ELF-1 (cell line): ENCODE measurements around the gene RBBP8.

Experiments
- DNase-seq: peaks from one replicate; pipeline ENCODE4 v3.0.0-alpha.2; 2016; ENCODE audit warnings: low read depth, low spot score

The RBBP8 gene

DNA sequence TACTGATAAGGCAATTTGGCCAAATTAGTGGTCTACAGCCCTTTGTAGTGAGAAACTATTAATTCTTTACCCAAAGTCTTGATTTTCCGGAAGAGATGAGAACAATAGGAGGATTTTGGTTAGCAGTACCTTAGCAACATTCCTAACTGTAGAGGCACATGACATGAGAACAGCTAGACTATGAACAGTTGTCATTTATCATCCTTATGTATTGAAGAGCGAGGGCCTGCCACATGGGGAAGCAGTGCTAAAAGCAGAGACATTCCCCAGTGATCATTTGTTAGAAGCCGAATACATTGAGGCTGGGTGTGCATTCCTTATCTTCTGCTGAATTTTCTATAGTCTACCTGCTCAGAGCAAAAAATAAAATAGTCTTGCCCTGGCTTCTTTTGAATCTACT is 65.2 kb downstream of the RBBP8 start:
- DNase-seq, result no peak

DNA sequence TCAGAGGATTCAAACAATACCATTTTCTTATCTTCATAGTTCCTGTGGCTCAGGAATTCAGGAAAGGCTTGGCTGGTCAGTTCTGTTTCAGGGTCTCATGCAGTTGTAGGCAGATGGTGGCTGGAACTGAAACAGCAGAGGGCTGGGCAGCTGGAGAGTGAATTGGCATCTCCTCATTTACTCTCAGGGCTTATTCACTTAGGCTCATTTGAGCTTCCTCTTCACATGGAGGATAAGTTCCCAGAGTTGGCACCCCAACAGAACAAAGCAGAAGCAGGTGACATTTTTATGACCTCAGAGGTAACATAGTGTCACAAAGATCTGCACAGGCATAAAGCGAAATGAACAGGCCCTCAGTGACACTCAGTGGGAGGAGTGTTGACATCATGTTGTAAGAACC is 66.1 kb downstream of the RBBP8 start:
- DNase-seq, result no peak

DNA sequence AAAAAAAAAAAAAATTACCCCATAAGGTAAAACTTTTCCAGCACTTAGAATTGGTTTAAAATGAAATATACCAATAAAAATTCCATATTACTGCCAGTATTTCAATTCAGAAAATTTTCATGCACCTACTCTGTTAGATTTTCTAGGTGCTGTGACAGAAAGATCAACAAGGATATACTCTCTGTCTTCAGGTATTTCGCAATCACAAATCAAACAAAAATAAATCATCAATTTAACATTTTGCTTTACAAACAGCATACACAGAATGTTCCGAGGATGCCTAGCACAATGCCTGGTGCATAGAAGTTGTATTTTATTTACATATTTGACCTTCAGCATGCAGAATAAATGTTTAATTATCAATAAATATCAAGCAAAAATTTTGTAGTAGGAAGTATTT is 66.5 kb downstream of the RBBP8 start:
- DNase-seq, result no peak

DNA sequence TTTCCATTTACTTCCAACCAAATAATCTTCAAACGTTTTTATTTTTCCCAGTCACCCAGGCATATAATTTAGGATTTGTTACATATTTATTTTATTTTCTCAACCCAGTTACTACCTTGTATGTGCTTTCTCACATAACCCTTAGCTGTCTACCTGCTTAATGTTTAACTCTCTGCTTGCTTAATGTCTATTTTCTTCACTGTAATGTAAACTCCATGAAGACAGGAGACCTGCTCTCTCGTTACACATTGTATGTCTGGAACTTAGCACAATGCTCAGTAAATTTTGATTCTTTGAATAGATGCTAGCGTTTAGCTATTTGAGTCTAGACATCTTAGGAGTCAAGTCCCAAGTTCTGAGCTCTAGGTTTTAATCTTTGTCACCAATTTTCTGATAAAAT is 70.2 kb downstream of the RBBP8 start:
- DNase-seq, result no peak

DNA sequence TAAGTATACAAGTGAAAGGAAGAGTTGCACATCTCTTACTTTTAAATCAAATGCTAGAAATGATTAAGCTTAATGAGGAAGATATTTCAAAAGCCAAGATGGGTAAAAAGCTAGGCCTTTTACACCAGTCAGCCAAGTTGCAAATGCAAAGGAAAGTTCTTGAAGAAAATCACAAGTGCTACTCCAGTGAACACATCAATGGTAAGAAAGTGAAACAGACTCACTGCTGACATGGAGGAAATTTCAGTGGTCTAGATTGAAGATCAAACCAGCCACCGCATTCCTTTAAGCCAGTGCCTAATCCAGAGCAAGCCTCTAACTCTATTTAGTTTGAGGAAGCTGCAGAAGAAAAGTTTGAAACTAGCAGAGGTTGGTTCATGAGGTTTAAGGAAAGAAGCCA is 79.1 kb downstream of the RBBP8 start:
- DNase-seq, result no peak

DNA sequence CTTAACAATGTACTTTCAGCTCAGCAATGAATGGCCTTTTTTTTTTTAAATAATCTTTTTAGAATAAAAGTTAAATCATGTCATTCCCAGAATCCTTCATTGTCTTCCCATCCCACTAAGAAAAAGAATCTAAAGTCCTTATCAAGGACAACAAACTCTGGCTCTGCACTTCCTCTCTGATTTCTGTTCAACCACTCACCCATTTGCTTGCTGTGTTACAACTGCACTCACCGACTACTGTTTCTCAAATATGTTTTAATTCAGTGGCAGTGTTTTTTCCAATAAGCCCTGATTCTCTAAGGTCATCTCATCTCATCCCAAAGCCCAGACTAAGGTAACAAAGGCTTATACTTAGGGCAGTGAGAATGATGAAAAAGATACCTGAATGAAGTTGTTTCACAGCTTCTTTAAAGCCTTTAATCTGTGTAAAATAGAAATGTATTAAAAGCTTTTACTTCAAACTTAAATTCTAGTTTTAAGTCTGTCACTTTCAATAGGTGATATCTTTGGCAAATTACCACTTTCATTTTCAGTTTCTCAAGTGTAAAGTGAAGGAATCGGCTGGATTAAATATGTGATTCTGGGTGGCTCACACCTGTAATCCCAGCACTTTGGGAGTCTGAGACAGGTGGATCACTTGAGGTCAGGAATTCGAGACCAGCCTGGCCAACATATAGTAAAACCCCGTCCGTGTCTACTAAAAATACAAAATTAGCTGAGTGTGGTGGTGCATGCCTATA is 87.6 kb downstream of the RBBP8 start:
- DNase-seq, result no peak

DNA sequence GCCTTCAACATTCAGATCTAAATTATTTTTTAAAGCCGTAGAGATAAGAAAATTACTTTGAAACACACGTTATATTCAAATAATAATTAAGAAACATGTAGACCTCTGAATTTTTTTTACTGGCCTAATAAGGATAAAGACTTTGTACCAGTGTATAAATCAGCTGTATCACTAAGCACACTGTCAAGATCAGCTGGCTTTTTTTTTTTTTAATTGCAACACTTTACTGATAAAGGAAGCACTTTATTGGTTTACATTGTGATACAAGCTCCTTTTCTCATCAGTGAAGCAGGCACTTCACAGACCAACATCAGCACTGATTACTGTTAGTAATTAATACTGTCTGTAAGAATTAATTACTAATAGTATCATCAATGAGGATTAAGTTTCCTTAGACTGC is 88.5 kb downstream of the RBBP8 start:
- DNase-seq, result no peak

DNA sequence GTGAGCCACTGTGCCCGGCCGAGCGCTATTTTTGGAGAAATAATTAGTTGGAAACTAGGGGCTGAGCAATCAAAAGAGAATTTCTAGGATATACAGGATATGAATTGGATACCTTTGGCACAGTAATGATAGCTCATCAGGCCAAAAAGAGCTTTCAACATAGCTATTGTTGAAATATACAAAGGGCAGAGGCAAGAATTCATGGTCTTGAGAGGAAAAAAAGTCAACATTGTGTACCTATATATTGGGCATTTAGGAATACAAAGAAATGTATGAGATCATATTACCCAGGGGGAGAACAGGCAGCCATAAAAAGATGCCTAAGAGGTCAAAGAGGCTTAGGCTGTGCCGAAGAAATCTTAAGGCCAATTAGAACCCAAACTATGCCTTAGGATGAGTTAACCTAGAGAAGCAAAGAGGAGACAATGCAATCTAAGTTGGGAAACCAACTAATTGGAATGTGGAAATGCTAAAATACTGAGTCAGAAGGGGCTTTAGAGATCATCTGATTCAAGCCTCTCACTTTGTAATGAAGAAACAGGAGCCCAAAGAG is 99.0 kb downstream of the RBBP8 start:
- peak; percentile 22 for DNase-seq

DNA sequence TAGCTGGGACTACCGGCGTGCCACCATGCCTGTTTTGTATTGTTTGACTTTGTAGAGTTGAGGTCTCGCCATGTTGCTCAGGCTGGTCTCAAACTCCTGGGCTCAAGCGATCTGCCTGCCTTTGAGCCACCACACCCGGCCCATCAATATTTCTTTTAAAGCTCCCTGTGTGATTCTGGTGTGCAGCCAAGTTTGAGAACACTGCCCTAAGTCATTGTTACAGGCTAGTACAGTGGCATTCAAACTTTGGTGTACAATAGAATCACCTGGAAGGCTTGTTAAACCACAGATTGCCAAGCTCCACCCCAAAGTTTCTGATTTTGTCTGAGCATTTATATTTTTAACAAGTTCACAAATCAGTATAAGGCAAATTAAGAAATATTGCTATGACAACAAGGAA is 99.9 kb downstream of the RBBP8 start:
- DNase-seq, result no peak

DNA sequence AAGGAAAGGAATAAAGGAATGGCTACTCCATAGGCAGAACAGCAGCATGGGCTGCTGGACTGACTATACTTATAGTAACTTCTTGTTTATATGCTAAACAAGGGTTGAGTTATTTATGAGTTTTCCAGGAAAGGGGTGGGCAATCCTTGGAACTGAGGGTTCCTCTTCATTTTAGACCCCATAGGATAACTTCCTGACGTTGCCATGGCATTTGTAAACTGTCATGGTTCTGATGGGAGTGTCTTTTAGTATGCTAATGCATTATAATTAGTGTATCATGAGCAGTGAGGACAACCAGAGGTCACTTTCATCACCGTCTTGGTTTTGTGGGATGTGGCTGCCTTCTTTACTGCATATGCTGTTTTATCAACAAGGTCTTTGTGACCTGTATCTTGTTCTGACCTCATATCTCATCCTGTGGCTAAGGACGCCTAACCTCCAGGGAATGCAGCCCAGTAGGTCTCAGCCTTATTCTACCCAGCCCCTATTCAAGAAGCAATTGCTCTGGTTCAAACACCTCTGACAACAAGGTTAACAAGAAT is 103.6 kb downstream of the RBBP8 start:
- DNase-seq, result peak; percentile 31

DNA sequence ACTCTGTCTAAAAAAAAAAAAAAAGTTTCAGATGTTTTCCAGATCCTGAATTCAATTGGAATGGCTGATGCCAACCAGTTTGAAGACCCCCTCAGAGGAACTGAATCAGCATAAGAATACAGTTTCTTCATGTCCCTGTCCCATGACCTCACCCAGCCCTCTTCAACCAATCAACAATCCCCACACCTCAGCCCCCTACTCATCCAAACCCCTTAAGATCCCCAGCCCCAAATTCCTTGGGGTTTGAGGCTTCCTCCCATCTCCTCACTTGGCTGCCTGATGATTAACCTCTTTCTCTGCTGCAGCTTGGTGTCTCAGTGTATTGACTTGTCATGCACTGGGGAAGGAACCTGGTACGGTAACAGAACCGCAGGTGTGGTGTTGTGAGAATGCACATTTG is 104.5 kb downstream of the RBBP8 start:
- no peak for DNase-seq

DNA sequence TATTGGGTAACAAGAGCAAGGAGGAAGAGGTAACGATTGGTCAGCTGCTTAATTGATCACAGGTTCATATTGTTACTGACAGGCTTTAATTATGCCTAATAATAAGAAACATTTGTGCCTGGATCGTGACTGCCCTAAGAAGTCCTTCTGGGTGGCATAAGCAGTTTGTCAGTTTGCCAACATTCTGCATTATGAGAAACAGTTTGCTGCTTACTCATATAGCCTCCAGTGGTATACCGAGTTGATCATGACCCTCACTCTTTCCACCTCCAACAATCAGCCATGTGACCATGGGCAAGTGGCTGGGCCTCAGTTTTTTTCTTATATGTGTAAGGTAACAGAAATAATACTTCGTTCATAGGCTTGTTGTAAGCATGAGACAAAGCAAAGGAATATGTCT is 105.6 kb downstream of the RBBP8 start:
- DNase-seq, result no peak

DNA sequence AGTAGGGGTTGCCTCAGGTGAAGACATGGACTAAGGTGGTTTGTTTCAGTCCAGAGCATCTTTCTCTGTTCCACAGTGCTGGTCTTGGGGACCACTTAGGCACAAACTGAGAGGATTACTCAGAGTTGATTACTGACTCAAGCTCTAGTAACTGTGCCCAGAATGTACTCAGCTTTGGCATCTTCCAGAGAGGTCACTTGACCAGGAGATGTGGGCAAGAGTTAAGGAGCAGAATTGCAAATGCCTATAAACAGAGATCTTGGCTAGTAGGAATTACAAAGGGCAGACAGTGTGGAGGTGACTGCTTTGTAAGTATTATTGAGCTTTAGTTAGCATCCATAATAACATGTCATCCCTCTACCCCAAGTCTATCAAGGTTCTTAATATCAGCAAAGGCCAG is 109.0 kb downstream of the RBBP8 start:
- no peak for DNase-seq

DNA sequence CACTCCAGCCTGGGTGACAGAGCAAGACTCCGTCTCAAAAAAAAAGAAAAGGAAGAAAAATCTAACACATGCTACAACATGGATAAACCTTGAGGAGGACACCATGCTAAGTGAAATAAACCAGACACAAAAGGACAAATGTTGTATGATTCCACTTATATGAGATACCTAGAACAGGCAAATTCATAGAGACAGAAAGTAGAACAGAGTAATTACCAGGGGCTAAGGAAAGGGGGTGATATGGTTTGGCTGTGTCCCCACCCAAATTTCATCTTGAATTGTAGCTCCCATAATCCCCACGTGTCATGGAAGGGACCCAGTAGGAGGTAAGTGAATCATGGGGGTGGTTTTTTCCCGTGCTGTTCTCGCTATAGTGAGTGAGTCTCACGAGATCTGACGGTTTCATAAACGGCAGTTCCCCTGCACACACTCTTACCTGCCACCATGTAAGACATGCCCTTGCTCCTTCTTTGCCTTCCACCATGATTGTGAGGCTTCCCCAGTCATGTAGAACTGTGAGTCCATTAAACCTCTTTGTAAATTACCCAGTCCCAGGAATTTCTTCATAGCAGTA is 110.8 kb downstream of the RBBP8 start:
- DNase-seq, result no peak

DNA sequence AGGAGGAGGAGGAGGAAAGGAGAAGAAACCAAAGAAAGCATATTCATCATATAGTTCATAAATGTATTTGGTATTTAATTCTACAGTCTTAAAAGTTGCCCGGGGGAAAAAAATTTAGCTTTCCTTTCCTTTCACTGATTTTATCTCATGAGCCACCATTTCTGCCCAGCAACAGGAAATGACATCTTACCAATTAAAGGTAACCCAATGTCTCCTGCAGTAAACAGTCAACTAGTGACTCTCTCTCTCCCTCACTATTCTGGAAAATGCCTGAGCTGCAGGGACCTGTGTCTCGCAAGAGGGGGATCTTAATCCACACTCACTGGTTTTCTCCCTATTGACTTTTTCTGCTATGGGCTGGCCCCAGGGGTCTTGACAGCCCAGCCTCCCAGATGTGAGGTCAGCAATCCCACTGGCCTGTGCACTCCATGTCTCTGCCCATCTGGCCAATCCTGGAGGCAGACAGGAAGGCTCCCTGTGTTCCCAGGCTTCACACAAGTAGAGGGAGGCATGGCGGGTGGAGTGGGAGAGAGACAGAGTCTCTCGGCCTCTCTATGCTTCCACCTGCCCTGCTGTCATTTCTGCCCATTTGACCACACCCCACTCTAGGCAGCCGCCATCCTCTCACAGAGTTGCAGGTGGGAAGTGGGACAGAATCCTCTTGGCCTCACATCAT is 116.7 kb downstream of the RBBP8 start:
- DNase-seq, result no peak

DNA sequence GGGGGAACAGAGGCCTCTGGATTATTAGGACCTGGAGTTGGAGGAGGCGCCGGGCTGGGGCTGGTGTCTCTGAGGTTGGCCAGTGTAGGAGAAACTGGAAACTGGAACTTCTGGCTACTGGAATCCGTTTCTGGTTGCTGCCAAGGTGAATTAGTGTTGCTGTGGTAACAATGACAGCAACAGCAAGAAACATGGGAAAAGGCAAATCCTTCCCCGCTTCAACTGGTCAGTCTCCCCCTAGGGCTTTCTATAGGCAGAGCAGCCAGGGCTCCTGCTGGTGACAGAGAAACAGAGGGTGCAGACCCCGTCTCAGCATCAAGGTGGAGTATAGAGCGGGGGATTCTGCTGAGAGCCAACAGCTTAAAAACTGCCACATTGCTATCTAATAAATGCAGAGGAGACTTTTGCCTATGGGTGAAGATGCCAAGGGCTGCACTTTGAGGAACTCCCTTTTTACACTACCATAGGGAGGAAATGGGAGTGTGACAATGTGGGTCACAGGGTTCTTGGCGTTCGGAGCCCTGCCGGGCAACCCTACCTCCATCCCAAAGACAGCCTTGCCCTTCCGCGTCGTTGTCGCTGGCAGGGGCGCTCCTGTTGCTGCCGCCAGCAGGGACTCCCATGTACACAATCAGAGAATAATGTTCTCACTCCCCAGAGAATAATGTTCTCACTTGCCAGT is 120.8 kb downstream of the RBBP8 start:
- DNase-seq, result peak; percentile 93

DNA sequence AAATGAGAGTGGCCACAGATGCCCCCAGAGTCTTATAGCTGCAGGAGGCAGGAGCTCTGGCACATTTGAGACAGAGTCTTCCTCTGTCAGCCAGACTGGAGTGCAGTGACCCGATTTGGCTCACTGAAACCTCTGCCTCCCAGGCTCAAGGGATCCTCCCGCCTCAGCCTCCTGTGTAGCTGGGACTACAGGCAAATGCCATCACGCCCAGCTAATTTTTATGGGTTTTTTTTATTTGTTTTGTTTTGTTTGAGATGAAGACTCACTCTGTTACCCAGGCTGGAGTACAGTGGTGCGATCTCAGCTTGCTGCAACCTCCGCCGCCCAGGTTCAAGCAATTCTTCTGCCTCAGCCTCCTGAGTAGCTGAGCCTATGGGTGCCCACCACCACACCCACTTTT is 121.4 kb downstream of the RBBP8 start:
- DNase-seq, result no peak

DNA sequence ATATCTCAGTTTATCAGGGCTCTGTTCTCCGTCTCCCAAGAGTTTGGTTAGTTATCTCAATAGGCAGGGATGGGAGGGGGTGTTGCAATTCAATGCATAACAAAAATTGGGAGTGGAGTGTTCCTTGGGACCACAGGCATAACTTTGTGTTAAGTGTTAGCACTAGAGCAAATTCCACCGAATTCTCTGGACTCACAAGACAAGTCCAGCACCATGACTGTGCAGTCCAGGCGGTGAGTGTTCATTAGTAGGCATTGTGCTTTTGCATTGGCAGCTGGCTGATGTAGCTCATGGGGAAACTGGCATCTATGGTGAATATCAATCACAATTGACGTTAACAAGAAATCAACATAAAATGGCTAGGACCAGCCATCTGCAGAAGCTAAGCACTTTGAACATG is 123.2 kb downstream of the RBBP8 start:
- DNase-seq, result no peak

DNA sequence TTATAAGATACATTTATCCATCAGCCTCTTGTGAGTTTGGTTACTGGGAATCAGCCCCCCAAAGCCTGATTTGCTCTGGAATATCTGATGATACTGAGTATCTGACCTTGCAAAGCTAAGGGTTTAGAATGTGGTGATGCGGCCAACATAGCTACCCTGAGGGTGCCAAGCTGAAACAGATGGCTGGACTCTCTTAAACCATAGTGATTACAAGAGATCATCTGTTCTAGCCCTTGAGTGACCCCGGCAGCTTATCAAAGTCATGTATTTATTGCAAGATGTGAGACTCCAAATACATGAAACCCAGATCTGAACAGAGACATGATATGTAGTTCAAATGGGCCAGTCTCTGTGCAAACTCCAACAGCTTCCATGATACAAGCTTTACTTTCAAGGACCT is 124.0 kb downstream of the RBBP8 start:
- DNase-seq, result no peak

DNA sequence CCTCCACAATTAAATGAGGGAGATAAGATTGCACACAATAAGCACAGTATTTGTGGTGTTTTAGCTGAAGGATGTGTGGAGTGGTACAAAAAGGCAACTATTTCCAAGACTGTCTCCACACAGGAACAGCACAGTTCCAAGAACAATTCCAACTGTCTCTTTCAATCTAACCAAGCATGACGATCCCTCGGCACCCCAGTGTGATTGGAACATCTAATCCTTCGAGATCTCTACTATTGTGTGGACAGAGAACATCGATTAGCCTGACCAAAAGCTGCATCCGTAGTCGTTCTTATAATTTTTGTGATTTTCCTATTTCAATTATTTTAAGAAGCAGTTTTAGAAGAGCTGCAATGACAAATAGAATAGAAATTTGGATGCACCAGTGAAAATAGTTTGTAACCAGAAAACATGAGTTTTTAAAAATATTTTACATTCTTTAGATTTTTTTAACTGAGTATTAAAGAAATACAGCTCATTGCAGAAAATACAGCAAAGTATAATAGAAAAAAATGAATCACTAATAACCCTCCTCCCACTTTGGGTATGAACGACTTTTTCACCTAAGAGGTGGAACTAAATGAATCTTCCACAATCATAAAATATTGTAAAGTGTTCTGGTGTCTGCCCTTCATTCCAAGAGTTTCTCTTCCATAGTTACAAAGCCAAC is 125.8 kb downstream of the RBBP8 start:
- no peak for DNase-seq
